Naive thymus-derived CD4-positive, alpha-beta T cell (primary cell): ENCODE data around the gene UBE2S. TPM values are rescaled to one million over a fixed set of nuclear protein-coding genes. Genes with fewer than 3 reads are reported as not detected.

Experiments
- ATAC-seq: fragments of 150-1000 bp; cut with Tn5 transposase; 2 replicates; pipeline ENCODE4 v1.10.0; 2021; ENCODE audit warnings: mild to moderate bottlenecking, moderate library complexity
- CTCF ChIA-PET: fragments of 350-600 bp; sonication (Branson Sonifier 250); formaldehyde crosslinking; loops from one replicate; lab custom pipeline; 2021; ENCODE audit warnings: antibody characterized with exemption; lab: Charles Lee
- POLR2A ChIA-PET: fragments of 350-600 bp; sonication (Branson Sonifier 250); formaldehyde crosslinking; loops from one replicate; lab custom pipeline; 2021; ENCODE audit warnings: antibody characterized with exemption, inconsistent platforms; lab: Charles Lee
- DNase-seq, 9 donors: peaks; one replicate each; pipeline versions ENCODE4 v3.0.0 to v3.0.0-alpha.2; 2020 to 2022; ENCODE audit warnings: mixed read lengths in 1 of 9
- H3K27ac ChIP-seq: one replicate; pipeline ENCODE4 v1.7.0; 2013; ENCODE audit warnings: mild to moderate bottlenecking, low read depth, low read length, moderate library complexity
- H3K27me3 ChIP-seq, 2 donors: one replicate each; pipeline ENCODE4 v1.7.0; 2013; ENCODE audit warnings: low read length in 2 of 2, mild to moderate bottlenecking in 2 of 2, moderate library complexity in 2 of 2; ENCODE audit not compliant: control insufficient read depth in 2 of 2, insufficient read depth in 2 of 2
- H3K36me3 ChIP-seq, 3 experiments: 1 replicate in 2 of 3; 2 replicates in 1 of 3; pipeline ENCODE4 v1.7.0; 2013; ENCODE audit warnings: low read length in 3 of 3, mild to moderate bottlenecking in 3 of 3, moderate library complexity in 1 of 3; ENCODE audit not compliant: insufficient read depth in 3 of 3, control insufficient read depth in 2 of 3
- H3K4me1 ChIP-seq, 2 donors: one replicate each; pipeline ENCODE4 v1.7.0; 2013; ENCODE audit warnings: low read length in 2 of 2, mild to moderate bottlenecking in 2 of 2, moderate library complexity in 1 of 2; ENCODE audit not compliant: control insufficient read depth in 2 of 2, insufficient read depth in 2 of 2
- H3K4me3 ChIP-seq: 2 replicates; pipeline ENCODE4 v1.7.0; 2013; ENCODE audit warnings: mild to moderate bottlenecking, low read length
- H3K9me3 ChIP-seq, 3 experiments: 1 replicate in 2 of 3; 2 replicates in 1 of 3; pipeline ENCODE4 v1.7.0; 2013; ENCODE audit warnings: low read length in 3 of 3; ENCODE audit not compliant: control insufficient read depth in 2 of 3
- H3K27ac Mint-ChIP-seq, 9 donors: one replicate each; pipeline ENCODE4 v1.8.0; 2020 to 2022; ENCODE audit warnings: mixed read lengths in 9 of 9, mild to moderate bottlenecking in 8 of 9, moderate library complexity in 5 of 9, inconsistent platforms in 2 of 9
- H3K27me3 Mint-ChIP-seq, 5 donors: one replicate each; pipeline ENCODE4 v1.8.0; 2021 to 2022; ENCODE audit warnings: mixed read lengths in 5 of 5, mild to moderate bottlenecking in 1 of 5
- H3K36me3 Mint-ChIP-seq, 5 donors: one replicate each; pipeline ENCODE4 v1.8.0; 2020 to 2022; ENCODE audit warnings: mixed read lengths in 5 of 5, mild to moderate bottlenecking in 3 of 5, inconsistent platforms in 1 of 5
- H3K4me1 Mint-ChIP-seq, 7 donors: one replicate each; pipeline ENCODE4 v1.8.0; 2020 to 2022; ENCODE audit warnings: mixed read lengths in 7 of 7, mild to moderate bottlenecking in 3 of 7, inconsistent platforms in 1 of 7
- H3K4me3 Mint-ChIP-seq, 10 donors: one replicate each; pipeline ENCODE4 v1.8.0; 2020 to 2022; ENCODE audit warnings: mild to moderate bottlenecking in 10 of 10, mixed read lengths in 10 of 10, moderate library complexity in 6 of 10, inconsistent platforms in 2 of 10
- H3K9me3 Mint-ChIP-seq, 11 donors: one replicate each; pipeline ENCODE4 v1.8.0; 2020 to 2022; ENCODE audit warnings: mixed read lengths in 11 of 11, mild to moderate bottlenecking in 4 of 11, inconsistent platforms in 1 of 11, moderate library complexity in 1 of 11
- intact Hi-C, 2 donors: fragments of 100-400 bp; cut with micrococcal nuclease; formaldehyde crosslinking; loops; one replicate each; pipeline ENCODE4 v1.15.1; 2023
- polyA plus RNA-seq, 2 donors: library from polyadenylated mRNA; unstranded; fragments of 300-500 nt; fragmentation: Illumina TruSeq; gene quantifications; one replicate each; pipeline ENCODE4 v1.2.3, GENCODE V29; 2021
- total RNA-seq, 6 experiments: library from RNA in 5 of 6; stranded (reverse) in 5 of 6; gene quantifications; 1 replicate in 5 of 6; 2 replicates in 1 of 6; pipeline ENCODE4 v1.2.3 and lab custom pipeline; 2021 to 2026

Gene UBE2S
- total and polyA plus RNA-seq, 7 experiments from 2014 or later, result 15.3 to 141 (median 20.4) TPM

- Histone ChIP-seq H3K9me3 (peaks cover 0 to 9% (median 0%) of the 10 kb centered on the region in 3 experiments), H3K36me3 (peaks cover 0 to 24% (median 0%) of the 10 kb centered on the region in 3 experiments), H3K27ac (peak overlapping the region; percentile 96), H3K4me1 (peaks cover 17 to 24% of the 10 kb centered on the region in 2 donors), H3K4me3 (peak overlapping the region; percentile 89), H3K27me3 (no peaks in the 10 kb centered on the region)
- Mint-ChIP-seq H3K27ac (peak overlapping the region; percentile 93 to 100 (median 99)), H3K36me3 (peaks cover 0 to 45% (median 12%) of the 10 kb centered on the region in 5 donors), H3K4me3 (peak overlapping the region; percentile 86 to 97 (median 92)), H3K27me3 (peaks cover 0 to 12% (median 0%) of the 10 kb centered on the region in 5 donors), H3K9me3 (peaks cover 0 to 14% (median 4%) of the 10 kb centered on the region in 11 donors), H3K4me1 (peaks cover 21 to 36% (median 26%) of the 10 kb centered on the region in 7 donors)
- CTCF ChIA-PET, result interaction anchor here (0.5 to 1.0 kb wide), 2 partner anchors 267 to 1436 kb away, joined by 3 read pairs; no protein-coding TSS in a partner anchor
- intact Hi-C loops, result loop anchor here (1.0 to 5.0 kb wide), 18 partner anchors 23 to 733 kb away; partner anchors contain the start of genes HSPBP1 (in 2 of the 2), ISOC2 (in 2 of the 2), KMT5C (in 2 of the 2) and PPP6R1 (in 2 of the 2)
- ATAC-seq (peak; percentile 93), DNase-seq (peak; percentile 94 to 99 (median 97))
- POLR2A ChIA-PET, result interaction anchor here (0.6 to 5.3 kb wide), 21 partner anchors 11 to 1293 kb away, joined by 3 to 82 read pairs (median 7); partner anchors contain the start of genes FIZ1, HSPBP1, ISOC2 and RPL28
Measured at GRCh38 chr19:55407800-55408532, 378 bp upstream of the UBE2S start.

GRCh38 chr19:55406826-55407549 is 600 bp downstream of the UBE2S start:
- H3K27ac Mint-ChIP-seq, result peak overlapping the region; percentile 75 to 100 (median 89)
- no peak for ATAC-seq
- no peaks in the 10 kb centered on the region for H3K27me3 ChIP-seq
- H3K4me3 Mint-ChIP-seq, result peak overlapping the region; percentile 82 to 97 (median 89)
- ChIA-PET CTCF (interaction anchor here (1.0 kb wide), 1 partner anchor 266 kb away, joined by 3 read pairs; no protein-coding TSS in a partner anchor), POLR2A (interaction anchor here (0.6 to 5.3 kb wide), 15 partner anchors 10 to 192 kb away, joined by 4 to 82 read pairs (median 7); partner anchors contain the start of genes FIZ1, HSPBP1, ISOC2 and RPL28)
- peaks cover 0 to 34% (median 2%) of the 10 kb centered on the region in 3 experiments for H3K36me3 ChIP-seq
- intact Hi-C loops, result loop anchor here (1.0 to 5.0 kb wide), 5 partner anchors 105 to 345 kb away; partner anchors contain the start of gene RDH13 (in 1 of the 2)
- peaks cover 17 to 24% of the 10 kb centered on the region in 2 donors for H3K4me1 ChIP-seq
- H3K9me3 Mint-ChIP-seq, result peaks cover 0 to 14% (median 4%) of the 10 kb centered on the region in 11 donors
- H3K27me3 Mint-ChIP-seq, result peaks cover 0 to 12% (median 0%) of the 10 kb centered on the region in 5 donors
- peaks cover 21 to 36% (median 29%) of the 10 kb centered on the region in 7 donors for H3K4me1 Mint-ChIP-seq
- peaks cover 0 to 46% (median 15%) of the 10 kb centered on the region in 5 donors for H3K36me3 Mint-ChIP-seq
- H3K9me3 ChIP-seq, result peaks cover 0 to 9% (median 0%) of the 10 kb centered on the region in 3 experiments
- peak in 2 of 9 donors; percentile 23 to 39 for DNase-seq
- H3K27ac ChIP-seq, result peak overlapping the region; percentile 96
- peak overlapping the region; percentile 89 for H3K4me3 ChIP-seq

- Histone ChIP-seq H3K4me3 (peak overlapping the region; percentile 89), H3K4me1 (peaks cover 17 to 24% of the 10 kb centered on the region in 2 donors), H3K9me3 (peaks cover 0 to 9% (median 0%) of the 10 kb centered on the region in 3 experiments), H3K36me3 (peaks cover 0 to 40% (median 2%) of the 10 kb centered on the region in 3 experiments), H3K27ac (peak overlapping the region; percentile 96), H3K27me3 (no peaks in the 10 kb centered on the region)
- Mint-ChIP-seq H3K9me3 (peaks cover 0 to 14% (median 3%) of the 10 kb centered on the region in 11 donors), H3K36me3 (peaks cover 0 to 44% (median 18%) of the 10 kb centered on the region in 5 donors), H3K27me3 (peaks cover 0 to 5% (median 0%) of the 10 kb centered on the region in 5 donors), H3K27ac (peak overlapping the region; percentile 37 to 100 (median 77)), H3K4me1 (peaks cover 21 to 36% (median 29%) of the 10 kb centered on the region in 7 donors), H3K4me3 (peak overlapping the region; percentile 82 to 97 (median 89))
- ATAC-seq (no peak), DNase-seq (no peak)
- intact Hi-C loops, result loop anchor here (5.0 kb wide), 4 partner anchors 104 to 344 kb away; partner anchors contain the start of gene RDH13 (in 1 of the 2)
- ChIA-PET POLR2A (interaction anchor here (0.8 to 5.3 kb wide), 7 partner anchors 12 to 105 kb away, joined by 3 to 82 read pairs (median 5); partner anchors contain the start of genes ISOC2, RPL28, TMEM238 and ZNF628), CTCF (interaction anchor here (0.8 to 1.2 kb wide), 2 partner anchors 98 to 265 kb away, joined by 5 to 7 read pairs; no protein-coding TSS in a partner anchor)
Measured at GRCh38 chr19:55406091-55406825, 1.3 kb downstream of the UBE2S start.

- Histone ChIP-seq H3K27me3 (no peaks in the 10 kb centered on the region), H3K9me3 (peaks cover 0 to 9% (median 0%) of the 10 kb centered on the region in 3 experiments), H3K4me3 (no peak overlapping the region), H3K27ac (no peak overlapping the region), H3K4me1 (peaks cover 17 to 24% of the 10 kb centered on the region in 2 donors), H3K36me3 (peaks cover 0 to 45% (median 2%) of the 10 kb centered on the region in 3 experiments)
- ATAC-seq (no peak), DNase-seq (no peak)
- H3K27ac Mint-ChIP-seq, result peak overlapping the region in 8 of 9 donors; percentile 11 to 100 (median 76)
- peaks cover 21 to 36% (median 29%) of the 10 kb centered on the region in 7 donors for H3K4me1 Mint-ChIP-seq
- ChIA-PET CTCF (interaction anchor here (0.6 to 1.2 kb wide), 3 partner anchors 98 to 264 kb away, joined by 3 to 7 read pairs (median 5); no protein-coding TSS in a partner anchor), POLR2A (interaction anchor here (0.8 to 5.3 kb wide), 5 partner anchors 11 to 104 kb away, joined by 3 to 82 read pairs (median 5); partner anchors contain the start of genes RPL28 and ZNF628)
- H3K27me3 Mint-ChIP-seq, result peaks cover 0 to 3% (median 0%) of the 10 kb centered on the region in 5 donors
- H3K36me3 Mint-ChIP-seq, result peaks cover 0 to 45% (median 18%) of the 10 kb centered on the region in 5 donors
- H3K4me3 Mint-ChIP-seq, result peak overlapping the region in 9 of 10 donors; percentile 60 to 95 (median 87)
- intact Hi-C loops, result loop anchor here (5.0 kb wide), 4 partner anchors 103 to 343 kb away; partner anchors contain the start of gene RDH13 (in 1 of the 2)
- peaks cover 0 to 13% (median 2%) of the 10 kb centered on the region in 11 donors for H3K9me3 Mint-ChIP-seq
Measured at GRCh38 chr19:55405638-55406037, 1.9 kb downstream of the UBE2S start.

- Histone ChIP-seq H3K4me1 (peaks cover 12 to 17% of the 10 kb centered on the region in 2 donors), H3K9me3 (no peaks in the 10 kb centered on the region), H3K4me3 (no peak overlapping the region), H3K27me3 (no peaks in the 10 kb centered on the region), H3K36me3 (peaks cover 0 to 49% (median 2%) of the 10 kb centered on the region in 3 experiments), H3K27ac (no peak overlapping the region)
- Mint-ChIP-seq H3K36me3 (peaks cover 0 to 30% (median 18%) of the 10 kb centered on the region in 5 donors), H3K9me3 (no peaks in the 10 kb centered on the region), H3K4me3 (no peak overlapping the region), H3K4me1 (peaks cover 13 to 51% (median 20%) of the 10 kb centered on the region in 7 donors), H3K27me3 (no peaks in the 10 kb centered on the region), H3K27ac (no peak overlapping the region)
- intact Hi-C loops, result no loop called here
- POLR2A ChIA-PET, result interaction anchor here (0.7 to 1.0 kb wide), 3 partner anchors 9 to 165 kb away, joined by 3 read pairs; no protein-coding TSS in a partner anchor
- no peak for ATAC-seq
- no peak for DNase-seq
- CTCF ChIA-PET, result interaction anchor here (0.7 kb wide), 1 partner anchor 199 kb away, joined by 4 read pairs; no protein-coding TSS in a partner anchor
Measured at GRCh38 chr19:55402509-55402908, 5.1 kb downstream of the UBE2S start.
